Suppressor macrophage (primary cell): Measurements from ENCODE around the gene CHRD.

Experiments used
- DNase-seq, 4 experiments: peaks; one replicate each; pipeline ENCODE4 v3.0.0-alpha.2; 2020 to 2022

The CHRD gene

DNA sequence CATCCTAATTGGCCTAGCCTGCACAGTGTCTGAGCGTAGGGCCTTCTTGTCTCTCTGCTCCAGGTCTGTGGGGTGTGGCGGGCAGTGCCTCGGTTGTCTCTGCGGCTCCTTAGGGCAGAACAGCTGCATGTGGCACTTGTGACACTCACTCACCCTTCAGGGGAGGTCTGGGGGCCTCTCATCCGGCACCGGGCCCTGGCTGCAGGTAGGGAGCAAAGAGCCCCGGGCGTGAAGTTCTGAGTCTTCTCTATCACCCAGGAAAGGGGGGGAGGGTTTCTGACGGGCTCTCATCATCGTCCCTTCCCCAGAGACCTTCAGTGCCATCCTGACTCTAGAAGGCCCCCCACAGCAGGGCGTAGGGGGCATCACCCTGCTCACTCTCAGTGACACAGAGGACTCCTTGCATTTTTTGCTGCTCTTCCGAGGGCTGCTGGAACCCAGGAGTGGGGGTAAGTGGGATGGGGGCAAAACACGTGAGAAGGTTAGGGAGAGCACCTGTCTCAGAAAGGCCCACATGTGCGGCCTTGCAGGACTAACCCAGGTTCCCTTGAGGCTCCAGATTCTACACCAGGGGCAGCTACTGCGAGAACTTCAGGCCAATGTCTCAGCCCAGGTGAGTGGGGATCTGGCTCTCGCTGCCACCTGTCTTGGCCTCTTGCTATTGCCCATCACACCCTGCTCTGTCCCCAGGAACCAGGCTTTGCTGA, 2.6 kb downstream of the CHRD start:
- no peak for DNase-seq

DNA sequence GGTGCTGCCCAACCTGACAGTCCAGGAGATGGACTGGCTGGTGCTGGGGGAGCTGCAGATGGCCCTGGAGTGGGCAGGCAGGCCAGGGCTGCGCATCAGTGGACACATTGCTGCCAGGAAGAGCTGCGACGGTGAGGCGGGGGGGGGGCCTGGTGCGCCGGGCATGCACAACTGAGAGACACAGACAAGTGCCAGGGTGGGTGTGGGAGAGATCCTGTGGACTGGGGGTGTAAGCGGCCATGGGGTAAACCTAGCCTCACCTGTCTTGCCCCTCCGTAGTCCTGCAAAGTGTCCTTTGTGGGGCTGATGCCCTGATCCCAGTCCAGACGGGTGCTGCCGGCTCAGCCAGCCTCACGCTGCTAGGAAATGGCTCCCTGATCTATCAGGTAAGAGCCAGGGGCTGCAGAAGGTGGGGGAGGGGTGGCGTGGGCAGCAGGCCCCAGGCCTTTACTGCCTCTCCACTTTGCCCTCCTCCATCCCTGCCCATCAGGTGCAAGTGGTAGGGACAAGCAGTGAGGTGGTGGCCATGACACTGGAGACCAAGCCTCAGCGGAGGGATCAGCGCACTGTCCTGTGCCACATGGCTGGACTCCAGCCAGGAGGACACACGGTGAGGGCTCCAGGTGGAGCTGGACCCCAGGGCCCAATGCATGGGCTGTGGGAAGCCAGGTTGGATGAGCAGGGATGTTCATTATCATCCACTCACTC, 3.3 kb downstream of the CHRD start:
- no peak for DNase-seq

GRCh38 chr3:184384342-184384741, 4.5 kb downstream of the CHRD start:
- DNase-seq = no peak

- no peak for DNase-seq
These were observed 5.1 kb downstream of the CHRD start for GRCh38 chr3:184384856-184385422.

DNA sequence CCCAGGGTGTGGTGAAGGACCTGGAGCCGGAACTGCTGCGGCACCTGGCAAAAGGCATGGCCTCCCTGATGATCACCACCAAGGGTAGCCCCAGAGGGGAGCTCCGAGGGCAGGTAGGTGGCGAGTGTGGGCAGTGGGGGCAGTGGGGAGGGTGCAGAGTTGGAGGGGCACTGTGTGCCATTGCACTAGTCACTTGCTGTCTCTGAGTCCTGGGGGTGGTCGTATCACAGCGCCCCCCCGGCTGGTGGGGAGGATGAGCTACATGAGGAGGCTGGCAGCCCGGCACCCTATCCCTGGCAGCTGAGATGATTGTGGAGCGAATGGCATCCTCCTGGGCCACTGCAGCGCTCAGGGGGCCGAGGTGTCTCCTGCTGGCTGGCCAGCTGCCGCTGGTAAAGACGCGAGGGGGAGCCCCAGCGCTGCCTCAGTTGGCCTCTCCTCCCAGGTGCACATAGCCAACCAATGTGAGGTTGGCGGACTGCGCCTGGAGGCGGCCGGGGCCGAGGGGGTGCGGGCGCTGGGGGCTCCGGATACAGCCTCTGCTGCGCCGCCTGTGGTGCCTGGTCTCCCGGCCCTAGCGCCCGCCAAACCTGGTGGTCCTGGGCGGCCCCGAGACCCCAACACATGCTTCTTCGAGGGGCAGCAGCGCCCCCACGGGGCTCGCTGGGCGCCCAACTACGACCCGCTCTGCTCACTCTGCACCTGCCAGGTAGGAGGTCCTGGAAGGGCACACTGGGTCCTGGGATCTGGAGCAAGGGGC, 6.4 kb downstream of the CHRD start:
- DNase-seq = no peak

DNA sequence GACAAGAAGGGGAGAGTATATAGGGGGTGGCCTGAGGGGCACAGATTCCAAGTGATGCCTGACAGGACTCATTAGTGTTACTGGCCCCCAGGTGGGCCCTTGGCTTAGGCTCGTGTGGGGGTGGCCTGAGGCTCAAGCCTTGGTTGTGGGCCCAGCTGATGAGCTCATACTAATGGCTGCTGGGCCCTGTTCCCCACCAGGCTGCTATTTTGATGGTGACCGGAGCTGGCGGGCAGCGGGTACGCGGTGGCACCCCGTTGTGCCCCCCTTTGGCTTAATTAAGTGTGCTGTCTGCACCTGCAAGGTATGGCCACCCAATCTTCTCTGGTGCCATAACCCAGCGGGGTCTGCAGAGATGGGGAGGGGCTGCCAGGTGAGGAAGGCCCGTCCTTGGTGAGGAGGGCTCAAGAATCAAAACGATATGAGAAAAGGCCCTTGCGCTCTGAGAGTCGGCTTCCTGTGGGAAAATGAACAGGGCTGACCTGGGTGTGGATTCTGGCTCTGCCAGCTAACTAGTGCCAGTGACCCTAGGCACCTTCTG, 7.4 kb downstream of the CHRD start:
- DNase-seq = no peak

DNA sequence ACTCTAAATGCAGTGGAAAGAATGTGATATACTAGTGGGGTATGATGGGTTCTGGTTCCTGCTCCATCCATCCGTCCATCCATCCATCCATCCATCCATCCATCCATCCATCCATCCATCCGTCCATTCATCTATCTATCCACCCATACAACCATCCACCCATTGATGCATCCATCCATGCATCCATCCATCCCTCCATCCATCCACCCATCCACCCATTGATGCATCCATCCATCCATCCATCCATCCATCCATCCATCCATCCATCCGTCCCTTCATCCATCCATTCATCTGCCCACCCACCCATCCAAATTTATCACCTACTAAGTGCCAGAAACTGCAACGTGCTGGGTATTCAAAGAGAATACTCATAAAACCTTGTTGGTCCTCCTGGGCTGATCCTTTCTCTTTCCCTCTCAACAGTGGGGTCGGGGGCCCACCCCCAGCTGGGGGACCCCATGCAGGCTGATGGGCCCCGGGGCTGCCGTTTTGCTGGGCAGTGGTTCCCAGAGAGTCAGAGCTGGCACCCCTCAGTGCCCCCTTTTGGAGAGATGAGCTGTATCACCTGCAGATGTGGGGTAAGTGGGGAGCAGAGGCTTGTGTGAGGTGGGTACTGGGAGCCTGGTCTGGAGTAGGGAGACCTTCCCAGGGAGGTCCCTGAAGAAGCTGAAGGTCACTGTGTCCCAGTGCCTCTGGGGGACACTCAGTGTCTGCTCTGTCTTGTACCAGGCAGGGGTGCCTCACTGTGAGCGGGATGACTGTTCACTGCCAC, 8.5 kb downstream of the CHRD start:
- no peak for DNase-seq

GRCh38 chr3:184388936-184389230, 9.0 kb downstream of the CHRD start:
- no peak for DNase-seq

DNA sequence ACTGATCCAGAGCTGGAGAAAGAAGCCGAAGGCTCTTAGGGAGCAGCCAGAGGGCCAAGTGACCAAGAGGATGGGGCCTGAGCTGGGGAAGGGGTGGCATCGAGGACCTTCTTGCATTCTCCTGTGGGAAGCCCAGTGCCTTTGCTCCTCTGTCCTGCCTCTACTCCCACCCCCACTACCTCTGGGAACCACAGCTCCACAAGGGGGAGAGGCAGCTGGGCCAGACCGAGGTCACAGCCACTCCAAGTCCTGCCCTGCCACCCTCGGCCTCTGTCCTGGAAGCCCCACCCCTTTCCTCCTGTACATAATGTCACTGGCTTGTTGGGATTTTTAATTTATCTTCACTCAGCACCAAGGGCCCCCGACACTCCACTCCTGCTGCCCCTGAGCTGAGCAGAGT, 9.5 kb downstream of the CHRD start:
- DNase-seq = no peak

DNA sequence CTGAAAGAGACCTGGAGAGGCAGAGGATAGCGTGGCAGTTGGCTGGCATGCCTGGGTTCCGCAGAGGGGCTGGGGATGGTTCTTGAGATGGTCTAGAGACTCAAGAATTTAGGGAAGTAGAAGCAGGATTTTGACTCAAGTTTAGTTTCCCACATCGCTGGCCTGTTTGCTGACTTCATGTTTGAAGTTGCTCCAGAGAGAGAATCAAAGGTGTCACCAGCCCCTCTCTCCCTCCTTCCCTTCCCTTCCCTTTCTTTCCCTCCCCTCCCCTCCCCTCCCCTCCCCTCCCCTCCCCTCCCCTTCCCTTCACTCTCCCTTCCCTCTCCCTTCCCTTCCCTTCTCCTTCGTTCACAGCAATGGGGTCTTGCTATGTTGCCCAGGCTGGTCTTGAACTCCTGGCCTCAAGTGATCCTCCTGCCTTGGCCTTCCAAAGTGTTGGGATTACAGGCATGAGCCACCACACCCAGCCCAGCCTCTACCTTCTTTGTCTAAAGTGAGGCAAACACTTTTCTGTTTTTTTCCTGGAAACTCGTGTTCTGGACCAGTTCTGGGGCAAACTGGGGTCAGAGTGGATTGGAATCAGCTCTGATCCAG, 10.2 kb downstream of the CHRD start:
- DNase-seq = peak in 2 of 4 experiments; percentile 15 to 38

DNA sequence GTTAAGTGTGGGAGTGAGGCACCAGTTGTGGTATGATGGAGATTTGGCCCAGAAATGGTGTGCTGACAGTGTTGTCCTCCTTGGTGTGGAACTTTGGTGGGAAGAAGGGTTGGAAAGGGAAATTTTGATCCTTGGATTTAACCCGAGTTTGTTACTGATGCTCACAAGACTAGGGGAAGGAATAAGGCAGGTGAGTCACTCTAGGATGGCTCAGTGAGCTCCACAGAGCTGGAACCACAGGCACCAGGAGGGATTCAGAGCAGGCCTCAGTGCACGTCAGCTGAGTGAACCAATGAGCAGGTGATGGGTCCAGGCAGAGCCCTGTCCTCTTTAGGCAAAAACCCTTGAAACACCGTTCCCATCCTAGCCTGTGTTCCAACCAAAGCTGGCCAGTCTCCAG, 11.4 kb downstream of the CHRD start:
- no peak for DNase-seq

DNA sequence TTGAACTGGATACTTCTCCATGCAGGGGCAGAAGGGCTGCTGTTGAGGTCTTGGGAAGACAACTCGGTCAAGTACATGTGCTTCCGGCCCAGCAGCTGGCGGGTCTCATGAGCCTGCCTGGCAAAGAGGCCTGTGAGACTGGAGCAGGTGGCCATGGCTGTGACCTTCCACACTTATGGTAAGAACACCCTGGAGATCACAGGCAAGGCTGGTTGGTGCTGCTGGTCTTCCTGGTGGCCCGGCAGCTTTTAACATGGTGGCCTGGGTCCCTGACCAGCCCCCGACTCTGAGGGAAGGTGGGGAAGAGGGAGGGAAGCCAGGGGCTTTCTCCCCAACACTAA, 15.4 kb downstream of the CHRD start:
- DNase-seq = no peak

DNA sequence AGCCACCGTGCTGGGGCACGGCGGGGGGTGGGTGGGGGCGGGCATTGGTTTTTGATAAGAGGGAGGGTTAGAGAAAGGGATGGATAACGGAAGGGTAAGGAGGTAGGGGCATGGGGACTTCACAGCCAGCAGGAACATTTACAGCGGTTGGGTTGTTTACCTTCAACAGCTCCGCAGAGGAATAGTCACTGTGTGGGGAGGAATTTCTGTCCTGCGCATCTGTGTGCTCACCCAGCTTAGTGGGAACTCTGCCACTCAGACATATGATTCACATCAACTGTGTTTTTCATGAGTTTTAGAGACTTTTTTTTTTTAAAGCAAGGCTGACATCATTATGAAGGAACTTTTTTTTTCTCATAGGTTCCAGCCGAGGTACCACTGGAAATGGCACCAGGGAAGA, 19.6 kb downstream of the CHRD start:
- DNase-seq = no peak

GRCh38 chr3:184405075-184406030, 25.5 kb downstream of the CHRD start:
- peak; percentile 41 to 71 (median 60) for DNase-seq

DNA sequence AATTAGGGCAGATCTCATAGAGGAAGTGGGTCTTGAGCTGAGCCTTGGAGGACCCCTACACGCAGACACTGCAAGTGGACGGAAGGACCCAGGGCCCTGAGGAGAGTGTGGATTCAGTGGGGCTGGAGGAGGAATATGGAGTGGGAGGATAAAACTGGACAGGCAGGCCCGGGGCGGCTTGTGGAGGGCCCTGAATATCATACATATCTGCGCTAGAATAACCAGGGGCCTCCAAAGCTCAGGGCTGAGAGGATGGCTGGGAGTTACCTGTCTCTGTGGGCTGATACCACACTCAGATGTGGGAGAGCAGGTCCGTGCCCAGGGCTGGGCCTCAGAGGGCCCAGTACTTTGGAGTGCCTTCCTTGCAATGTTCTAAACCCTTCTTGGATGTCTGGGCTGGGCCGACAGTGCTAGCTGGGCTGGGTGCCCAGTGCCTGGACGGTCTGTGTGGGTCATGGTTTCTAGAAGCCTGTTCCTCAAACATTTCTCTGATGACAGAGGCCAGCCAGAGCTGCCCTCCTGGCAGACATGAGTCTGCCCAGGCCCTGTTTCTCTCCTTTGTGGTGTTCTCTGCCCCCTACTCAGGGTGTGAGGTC, 29.6 kb downstream of the CHRD start:
- DNase-seq = peak in 3 of 4 experiments; percentile 8 to 23 (median 13)

GRCh38 chr3:184409946-184410500, 30.2 kb downstream of the CHRD start:
- DNase-seq = no peak

GRCh38 chr3:184414418-184415202, 34.8 kb downstream of the CHRD start:
- DNase-seq = no peak

- DNase-seq = no peak
These were observed 35.3 kb downstream of the CHRD start for GRCh38 chr3:184415203-184415490.

- peak; percentile 80 to 90 (median 85) for DNase-seq
These were observed 37.9 kb downstream of the CHRD start for GRCh38 chr3:184417619-184418327.
